GM21360 (cell line): Measurements from ENCODE around the gene ERO1A.
"Not testable (repeated sequence)": the region's sequence is repeated elsewhere in the genome, so short reads cannot be mapped to it uniquely, and the experiment has no call there.

Experiments used
- ATAC-seq: cut with Tn5 transposase; IDR thresholded peaks from one replicate; pipeline ENCODE4 v1.9.1; 2021; ENCODE audit warnings: mild to moderate bottlenecking, moderate library complexity; ENCODE audit not compliant: unreplicated experiment

The ERO1A gene

DNA sequence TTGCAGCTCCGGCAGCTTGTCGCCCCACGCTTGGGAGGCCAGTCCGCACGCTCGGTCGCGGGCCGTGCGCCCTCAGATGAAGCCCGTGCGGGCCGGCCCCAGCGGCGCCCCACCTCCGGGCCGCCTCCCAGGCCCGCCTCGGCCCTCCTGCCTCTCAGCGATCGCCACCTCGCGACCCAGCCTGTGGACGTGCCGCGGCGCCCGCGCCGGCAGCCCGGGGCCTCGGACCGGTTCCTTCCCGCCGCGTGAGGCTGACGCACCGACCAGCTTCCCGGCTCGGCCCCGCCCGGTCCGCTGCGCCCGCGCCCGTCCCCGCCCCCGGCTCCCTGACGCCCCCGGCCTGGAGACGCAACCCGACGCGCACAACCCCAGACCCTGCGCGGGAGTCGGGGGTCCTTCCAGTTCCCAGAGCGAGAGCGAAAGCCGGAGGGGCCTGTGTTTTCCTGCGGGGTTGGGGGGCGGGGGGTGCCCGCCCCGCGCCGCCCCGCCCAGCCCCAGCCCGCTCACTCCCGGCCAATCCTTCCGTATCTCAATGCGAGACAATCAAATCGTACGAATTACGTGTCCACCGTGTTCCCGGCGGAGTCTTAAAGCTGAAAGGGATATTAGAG, at the start of gene ERO1A:
Gene ERO1A, minus strand, starts transcription at position 78 of the 611 bp plus-strand sequence. Its CDS starts 77 bp downstream, at position 1.
- peak; percentile 63 for ATAC-seq

- ATAC-seq: no peak
Observed at GRCh38 chr14:52741865-52742264, 46.5 kb upstream of the ERO1A start.

DNA sequence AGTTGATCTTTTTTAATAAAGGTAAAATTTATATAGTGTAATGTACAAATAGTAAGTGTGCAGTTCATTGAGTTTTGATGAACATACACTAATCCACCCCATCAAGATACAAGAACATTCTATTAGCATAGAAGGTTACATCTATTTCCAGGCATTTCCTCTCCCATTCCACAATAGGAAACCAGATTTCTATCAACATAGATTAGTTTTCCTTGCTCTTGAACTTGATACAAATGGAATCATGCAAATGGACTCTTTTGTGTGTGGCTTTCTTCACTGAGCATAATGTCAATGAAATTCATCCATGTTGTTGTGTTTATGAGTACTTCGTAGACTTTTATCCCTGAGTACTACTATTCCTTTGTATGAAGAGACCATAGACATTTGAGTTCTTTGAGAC, 45.4 kb upstream of the ERO1A start:
- ATAC-seq: no peak

DNA sequence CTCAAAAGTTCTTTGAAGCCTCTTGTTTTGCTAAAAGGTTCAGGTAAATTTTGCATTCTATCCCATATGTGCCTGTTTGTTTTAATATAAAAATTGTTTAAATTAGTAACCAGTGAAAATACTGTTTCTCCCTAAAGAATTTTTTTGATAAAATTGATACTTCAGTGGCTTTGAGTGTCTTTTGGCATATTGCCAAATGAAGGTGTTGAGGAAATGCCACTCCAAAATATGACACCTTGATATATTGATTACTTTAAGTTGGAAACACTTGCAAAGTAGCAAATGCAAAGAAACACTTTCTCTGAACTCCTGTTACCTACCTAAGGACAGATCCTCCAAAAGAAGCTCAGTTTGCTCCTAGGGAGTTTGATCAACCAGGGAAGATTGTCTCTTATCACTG, 43.1 kb upstream of the ERO1A start:
- ATAC-seq: no peak

DNA sequence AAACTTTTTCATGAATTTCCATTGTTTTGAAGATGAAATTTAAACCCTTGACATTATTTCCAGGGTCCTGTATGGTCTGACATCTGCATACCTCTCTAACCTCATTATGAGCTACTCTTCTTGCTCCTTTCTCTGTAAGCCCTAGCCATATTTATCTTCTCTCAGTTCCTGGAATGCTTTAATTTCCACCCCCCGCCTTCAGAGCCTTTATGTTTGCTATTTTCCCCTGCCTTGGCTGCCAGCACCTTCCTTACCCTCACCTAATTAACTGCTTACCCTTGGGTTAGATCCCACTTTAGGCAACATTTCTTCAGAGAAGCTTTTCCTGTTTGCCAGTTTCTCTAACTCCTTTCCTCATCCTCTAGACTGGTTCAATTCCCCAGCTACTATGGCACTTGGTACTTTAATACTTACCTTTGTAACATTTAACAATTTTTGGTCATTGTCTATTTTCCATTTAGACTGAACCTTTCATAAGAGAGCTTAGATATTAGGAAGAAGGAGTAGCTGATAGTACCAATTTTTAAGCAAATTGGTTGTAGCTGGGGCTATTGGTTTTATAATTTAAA, 40.6 kb upstream of the ERO1A start:
- no peak for ATAC-seq

DNA sequence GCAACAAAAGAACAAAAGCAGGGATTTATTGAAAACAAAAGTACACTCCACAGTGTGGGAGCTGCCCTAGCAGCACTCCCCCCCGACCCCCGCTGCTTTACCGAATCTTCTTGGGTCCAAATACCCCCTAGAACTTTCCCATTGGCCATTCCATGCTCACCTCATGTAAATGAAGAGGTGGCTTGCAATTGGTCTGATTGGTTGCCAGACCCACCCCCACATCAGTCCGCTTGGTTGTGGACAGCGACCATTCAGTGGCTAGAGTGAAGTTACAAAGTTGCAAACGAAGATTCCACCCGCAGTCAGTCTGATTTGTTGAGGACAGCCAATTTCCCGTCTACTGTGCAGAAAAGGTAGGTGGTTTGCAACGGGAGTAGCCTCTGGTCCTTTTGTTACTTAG, 38.5 kb upstream of the ERO1A start:
- ATAC-seq: no peak

GRCh38 chr14:52730709-52731111, 35.4 kb upstream of the ERO1A start:
- ATAC-seq: no peak

DNA sequence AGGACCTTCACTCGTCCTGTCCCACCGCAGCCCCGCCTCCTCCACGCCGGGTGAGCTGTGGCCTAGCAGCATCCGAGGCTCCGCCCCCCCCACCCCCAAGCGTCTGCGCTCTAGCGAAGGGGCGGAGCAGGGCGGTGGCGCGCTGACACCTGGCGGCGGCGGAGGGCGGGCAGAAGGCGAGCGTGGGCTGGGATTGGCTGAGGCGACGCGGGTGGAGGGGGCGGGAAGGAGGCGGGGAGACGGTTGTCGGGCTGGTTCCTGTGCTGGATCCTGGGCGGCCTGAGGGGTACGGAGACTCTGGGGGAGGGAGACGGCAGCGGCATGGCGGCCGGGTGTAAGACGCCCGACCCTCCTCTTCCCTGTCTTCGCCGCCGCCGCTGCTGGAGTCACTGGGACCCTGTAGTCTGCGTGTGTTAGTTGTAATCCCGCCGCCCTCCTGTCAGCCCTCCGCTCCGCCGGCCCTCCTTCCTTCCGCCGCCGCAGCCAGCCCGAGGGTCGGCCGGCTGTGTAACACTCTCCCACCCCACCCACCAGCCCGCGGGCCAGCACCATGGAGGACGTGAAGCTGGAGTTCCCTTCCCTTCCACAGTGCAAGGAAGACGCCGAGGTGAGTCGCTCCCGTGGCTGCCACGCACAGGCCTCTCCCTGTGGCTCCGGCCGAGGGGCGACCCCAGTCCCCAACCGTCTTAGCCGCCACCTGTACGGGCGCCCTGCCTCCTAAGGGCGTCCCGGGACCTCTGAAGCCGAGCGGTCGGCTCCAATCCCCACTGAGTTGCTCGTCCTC, 34.8 kb upstream of the ERO1A start, which contains the start of gene STYX:
Gene STYX, plus strand, starts transcription at position 242 of the 784 bp plus-strand sequence. Its CDS starts 309 bp downstream, at position 551.
- ATAC-seq: peak; percentile 92

DNA sequence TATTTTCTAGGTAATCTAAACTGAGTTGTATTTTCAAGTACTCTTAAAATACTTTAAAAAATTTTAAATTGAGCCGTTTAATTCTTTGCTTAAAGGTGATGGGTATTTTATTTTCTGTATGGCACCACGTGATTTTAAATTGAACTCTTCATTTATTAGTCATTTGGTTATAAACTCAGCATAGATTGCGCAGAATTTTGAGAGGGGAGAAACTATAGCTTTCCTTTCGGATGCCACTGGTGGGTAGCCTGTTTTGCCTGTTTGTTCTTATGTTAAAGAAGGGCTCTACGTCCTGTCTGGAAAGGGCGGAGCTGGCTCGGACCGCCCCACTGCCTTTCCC, 34.2 kb upstream of the ERO1A start:
- no peak for ATAC-seq

GRCh38 chr14:52729035-52729434, 33.7 kb upstream of the ERO1A start:
- ATAC-seq: not testable (repeated sequence)

GRCh38 chr14:52727509-52727908, 32.2 kb upstream of the ERO1A start:
- ATAC-seq: not testable (repeated sequence)

DNA sequence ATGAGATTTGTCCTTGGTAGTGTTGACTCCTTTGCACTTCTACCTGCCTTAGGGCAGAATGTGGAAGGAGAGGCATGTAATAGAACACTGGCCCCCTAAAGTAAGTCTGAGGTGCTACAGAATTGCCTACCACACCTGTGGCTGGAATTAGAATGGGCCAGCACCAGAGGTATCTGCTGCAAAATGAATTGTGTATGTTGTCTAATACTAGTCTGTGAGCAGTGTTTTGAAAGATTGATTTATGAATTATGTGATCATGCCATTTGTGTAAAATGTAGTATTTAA, 28.9 kb upstream of the ERO1A start:
- ATAC-seq: no peak

DNA sequence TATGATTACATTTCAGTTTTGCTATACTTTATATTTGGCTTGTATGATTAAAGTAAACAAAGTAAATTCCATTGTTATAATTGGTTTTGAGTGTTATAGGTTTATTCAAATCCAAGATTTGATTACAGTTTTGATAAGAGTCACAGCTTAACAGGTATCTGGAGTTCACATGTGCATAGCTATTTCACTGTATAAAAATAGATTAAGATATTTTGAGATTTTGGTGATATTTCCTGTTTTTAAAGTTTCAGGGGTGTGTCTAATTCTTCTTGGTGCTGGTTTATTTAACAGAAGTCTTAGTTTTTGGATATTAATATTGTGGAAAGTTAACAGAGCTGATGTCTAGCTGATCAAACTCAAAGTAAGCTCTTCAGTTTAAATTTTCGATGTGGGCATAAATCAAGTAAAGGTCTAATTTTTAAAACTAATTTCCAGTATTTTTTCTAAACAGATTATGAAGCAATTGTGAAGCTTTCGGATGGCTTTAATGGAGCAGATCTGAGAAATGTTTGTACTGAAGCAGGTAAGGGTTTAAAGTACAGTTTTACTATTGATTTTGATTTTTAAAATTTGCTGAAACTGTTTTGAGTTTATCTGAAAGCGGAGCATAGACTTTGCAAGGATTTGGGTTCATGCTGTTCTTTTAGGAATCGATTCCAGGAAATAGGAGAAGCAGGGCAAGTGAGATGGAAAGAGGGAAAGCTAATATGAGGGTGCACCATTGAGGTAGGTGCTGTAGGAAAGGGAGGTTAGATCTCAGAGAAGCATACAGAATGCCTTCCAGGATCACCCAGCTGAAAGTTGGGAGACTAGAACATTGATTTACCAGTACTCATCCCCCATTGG, 28.4 kb upstream of the ERO1A start:
- no peak for ATAC-seq

GRCh38 chr14:52716155-52716554, 20.8 kb upstream of the ERO1A start:
- ATAC-seq: no peak

DNA sequence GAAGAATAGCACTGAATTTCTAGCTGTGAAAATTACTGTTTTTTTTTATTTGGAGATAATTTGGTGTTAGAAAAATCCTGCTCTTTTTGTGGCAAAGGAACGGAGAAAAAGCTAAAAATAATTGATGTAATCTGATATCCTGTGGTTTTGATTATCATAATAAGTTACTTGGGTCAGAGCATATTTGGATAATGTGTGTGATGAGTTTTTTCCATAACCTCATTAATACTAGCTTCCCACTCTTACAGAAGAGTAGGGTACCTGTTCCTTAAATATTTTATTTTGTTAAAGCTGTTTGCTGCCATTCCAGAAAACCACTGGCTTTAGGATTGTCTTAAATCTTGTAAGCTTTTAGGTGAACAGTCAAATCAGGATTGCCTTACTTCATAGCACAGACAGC, 16.3 kb upstream of the ERO1A start:
- no peak for ATAC-seq

DNA sequence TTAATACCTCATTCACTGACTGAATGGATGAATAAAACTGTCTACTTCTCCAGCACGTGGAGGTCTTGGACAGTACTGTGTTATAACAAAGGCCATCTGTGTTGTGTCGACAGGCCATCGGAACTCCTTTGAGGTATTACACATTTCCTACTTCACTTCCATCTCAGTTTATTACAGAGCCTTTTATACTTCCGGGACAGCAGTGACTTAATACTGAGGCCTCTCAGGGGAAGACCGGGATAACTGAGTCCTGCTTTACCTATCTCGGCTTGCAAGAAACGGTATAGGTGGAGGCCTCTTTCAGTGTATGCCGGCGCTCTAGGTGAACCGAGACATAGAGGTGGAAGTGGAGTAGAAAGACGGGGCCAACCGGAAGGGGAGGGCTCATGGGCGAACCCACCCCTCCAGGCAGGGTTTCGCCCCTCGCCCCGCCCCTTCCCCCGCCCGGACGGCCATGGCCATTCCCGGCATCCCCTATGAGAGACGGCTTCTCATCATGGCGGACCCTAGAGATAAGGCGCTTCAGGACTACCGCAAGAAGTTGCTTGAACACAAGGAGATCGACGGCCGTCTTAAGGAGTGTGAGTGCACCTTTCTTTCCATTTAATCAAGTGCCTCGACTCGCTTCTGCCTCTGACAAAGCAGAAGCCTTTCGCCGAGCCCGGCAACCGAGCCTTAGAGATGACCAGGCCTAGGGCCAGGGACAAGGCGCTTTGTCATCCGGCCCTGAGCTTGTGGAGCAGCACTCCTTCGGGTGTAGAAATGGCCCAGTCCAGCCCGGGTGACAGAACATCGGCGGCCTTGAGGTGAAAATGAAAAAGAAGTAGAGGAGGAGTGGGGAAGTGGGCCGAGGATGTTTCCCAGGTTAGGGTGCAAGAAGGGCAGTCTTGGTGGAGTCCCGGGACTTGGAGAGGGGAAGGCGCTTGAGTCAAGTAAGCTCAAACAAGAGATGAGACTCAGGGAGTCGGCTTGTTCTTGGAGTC, 11.7 kb upstream of the ERO1A start, which contains the start of gene PSMC6:
Gene PSMC6, plus strand, starts transcription at position 477 of the 983 bp plus-strand sequence. Its CDS starts 20 bp downstream, at position 497.
- ATAC-seq: peak; percentile 96

GRCh38 chr14:52706286-52706685, 10.9 kb upstream of the ERO1A start:
- no peak for ATAC-seq

GRCh38 chr14:52703664-52704063, 8.3 kb upstream of the ERO1A start:
- ATAC-seq: no peak

DNA sequence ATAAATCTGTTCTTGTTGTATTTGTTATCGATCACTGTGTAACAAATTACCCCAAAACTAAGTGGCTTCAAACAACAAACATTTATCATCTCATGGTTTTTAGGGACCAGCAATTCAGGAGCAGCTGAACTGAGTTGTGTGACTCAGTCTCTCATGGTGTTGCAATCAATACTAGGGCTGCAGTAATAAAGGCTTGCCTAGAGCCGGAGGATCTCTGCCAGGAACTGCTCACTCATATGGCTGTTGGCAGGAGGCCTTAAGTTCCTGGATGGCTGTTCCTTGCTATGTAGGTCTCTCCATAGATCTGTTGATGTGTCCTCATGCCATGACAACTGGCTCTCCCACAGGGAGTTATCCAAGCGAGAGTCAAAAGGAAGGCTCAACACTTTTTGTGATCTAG, 7.9 kb upstream of the ERO1A start:
- ATAC-seq: no peak

- ATAC-seq: no peak
Observed at GRCh38 chr14:52701223-52701622, 5.9 kb upstream of the ERO1A start.
